ENCODE results near the gene SMIM24. TPM values are rescaled to one million over a fixed set of nuclear protein-coding genes. Genes with fewer than 3 reads are reported as not detected.
"Not testable (repeated sequence)": the region's sequence is repeated elsewhere in the genome, so short reads cannot be mapped to it uniquely, and the experiment has no call there.

Gene SMIM24
- total RNA-seq, 1 donor from 2014 or later = not detected

DNA sequence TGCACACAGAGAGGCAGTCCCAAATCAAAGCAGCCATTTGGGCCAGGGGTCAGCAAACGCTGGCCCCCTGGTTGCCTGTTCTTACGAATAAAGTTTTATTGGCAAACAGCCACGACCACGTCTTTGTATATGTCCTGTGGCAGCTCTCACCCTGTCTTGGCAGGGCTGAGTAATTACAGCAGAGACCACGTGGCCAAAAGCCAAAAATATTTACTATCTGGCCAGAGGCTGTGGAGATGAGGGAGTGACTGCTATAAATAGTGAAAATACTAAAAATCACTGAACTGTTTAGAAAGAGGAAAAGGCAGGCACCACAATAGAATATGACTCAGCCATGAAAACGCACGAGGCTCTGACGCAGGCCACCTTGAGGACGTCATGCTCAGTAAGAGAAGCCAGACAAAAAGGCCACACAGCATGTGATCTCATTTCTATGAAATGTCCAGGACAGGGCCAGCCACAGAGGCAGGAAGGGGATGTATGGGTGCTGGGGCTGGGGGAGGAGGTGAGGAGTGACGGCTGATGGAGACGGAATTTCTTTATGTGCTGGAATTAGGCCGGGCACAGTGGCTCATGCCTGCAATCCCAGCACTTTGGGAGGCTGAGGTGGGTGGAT lies 29.4 kb downstream of the SMIM24 start:
- ATAC-seq = peak; percentile 75
- DNase-seq (ENCODE audit: missing footprints) = no peak
- intact Hi-C loops (cut with DNase I) = no loop called here

DNA sequence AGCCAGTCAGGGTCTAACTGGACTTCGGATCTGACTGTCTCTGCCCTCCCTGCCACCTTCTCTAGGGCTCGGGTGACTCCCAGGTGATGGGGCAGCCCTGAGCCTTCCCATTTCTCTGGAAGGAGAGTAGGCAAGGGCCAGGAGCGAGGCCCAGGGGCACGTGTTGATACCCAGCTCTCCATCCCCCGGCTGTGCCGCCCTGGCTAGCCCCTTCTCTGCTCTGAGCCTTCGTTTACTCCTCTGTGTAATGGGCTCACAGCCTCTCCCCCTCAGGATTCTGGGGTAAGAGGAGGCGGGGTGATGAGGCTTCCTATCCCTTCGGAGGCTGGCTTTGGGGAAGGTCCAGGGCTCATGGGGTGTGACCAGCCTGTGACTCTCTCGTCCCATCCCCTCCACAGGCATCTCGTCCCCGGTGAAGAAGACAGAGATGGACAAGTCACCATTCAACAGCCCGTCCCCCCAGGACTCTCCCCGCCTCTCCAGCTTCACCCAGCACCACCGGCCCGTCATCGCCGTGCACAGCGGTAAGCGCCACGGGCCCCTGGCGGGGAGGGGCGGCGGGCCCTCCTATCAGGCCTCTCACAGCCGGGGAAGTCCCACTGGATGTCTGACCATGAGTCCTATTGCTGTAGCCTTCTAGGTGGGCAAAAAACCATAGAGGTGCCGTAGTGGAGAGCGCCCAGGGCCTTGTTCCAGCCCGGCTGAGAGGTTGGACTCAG lies 31.6 kb downstream of the SMIM24 start:
- no peak for ATAC-seq
- intact Hi-C loops (cut with DNase I) = no loop called here

DNA sequence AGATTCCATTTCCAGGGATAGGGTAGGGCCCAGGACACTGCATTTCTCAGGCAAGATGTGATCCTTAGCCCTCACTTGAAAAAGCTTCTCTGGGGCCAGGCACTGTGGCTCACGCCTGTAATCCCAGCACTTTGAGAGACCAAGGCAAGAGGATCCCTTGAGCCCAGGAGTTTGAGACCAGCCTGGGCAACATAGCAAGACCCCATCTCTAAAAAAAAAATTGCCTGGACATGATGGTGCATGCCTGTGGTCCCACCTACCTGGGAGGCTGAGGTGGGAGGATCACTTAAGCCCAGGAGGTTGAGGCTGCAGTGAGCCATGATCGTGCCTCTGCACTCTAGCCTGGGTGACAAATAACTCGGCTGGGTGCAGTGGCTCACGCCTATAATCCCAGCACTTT lies 33.7 kb downstream of the SMIM24 start:
- ATAC-seq; intact Hi-C loops (cut with DNase I); DNase-seq (ENCODE audit: missing footprints): not testable (repeated sequence)

More for the DNA sequence above, 31.6 kb downstream of the SMIM24 start:
- DNase-seq (ENCODE audit: missing footprints) = no peak

DNA sequence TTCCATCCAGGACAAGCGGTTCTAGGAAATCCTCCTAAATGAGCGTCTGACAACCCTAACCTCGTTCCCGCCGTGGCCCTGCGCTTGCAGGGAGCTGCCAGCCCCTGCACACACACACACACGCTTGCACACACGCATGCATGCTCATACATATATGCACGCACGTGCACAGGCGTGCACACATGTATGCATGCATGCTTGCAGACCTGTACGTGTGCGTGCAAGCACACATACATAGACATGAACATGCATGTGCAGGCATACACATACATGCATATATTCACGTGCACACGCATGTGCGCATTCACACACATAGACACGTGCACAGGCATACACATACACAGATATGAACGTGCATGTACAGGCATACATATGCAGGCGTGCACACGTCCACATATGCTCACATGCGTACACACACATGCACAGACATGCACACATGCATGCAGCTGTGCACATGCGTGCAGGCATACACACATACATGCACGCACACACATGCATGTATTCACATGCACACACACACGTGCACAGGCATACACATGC lies 35.6 kb downstream of the SMIM24 start:
- no peak for ATAC-seq
- intact Hi-C loops (cut with DNase I) = no loop called here
- DNase-seq (ENCODE audit: missing footprints) = no peak

DNA sequence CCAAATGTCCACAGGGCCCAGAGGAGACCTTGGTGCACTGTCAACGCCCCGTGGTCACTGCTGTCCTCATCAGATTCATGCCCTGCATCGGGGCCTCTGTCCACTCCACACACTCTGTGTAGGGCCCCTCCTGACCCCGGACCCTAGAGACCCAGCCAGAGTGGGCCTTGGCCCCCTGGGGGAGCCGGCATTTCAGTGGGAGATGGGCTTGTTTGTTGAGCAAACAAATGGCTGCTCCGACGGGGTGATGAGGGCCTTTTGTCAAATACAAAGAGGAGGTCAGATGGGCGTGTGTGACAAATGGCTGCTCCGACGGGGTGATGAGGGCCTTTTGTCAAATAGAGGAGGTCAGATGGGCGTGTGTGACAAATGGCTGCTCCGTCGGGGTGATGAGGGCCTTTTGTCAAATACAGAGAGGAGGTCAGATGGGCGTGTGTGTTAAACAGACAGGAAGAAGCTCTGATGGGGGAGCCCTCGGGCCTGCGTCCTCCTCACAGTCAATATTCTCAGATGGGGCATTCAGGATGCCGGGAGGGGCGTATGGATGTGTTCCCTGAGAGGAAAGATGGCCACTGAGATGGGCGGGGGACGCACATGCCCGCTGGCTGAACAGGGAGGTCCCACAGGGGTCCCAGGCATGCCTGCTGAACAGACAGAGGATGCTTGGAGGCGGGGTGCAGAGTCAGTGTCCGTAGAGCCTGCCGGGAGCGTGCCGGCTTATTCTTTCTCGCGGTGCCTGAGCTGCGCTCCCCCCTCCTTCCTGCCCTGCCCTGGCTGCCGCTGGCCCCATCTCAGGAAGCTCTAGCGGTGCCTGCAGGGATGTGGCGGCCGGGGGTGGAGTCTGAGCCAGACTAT lies 36.3 kb downstream of the SMIM24 start:
- peak; percentile 82 for DNase-seq (ENCODE audit: missing footprints)
- intact Hi-C loops (cut with DNase I) = no loop called here
- peak; percentile 66 for ATAC-seq

DNA sequence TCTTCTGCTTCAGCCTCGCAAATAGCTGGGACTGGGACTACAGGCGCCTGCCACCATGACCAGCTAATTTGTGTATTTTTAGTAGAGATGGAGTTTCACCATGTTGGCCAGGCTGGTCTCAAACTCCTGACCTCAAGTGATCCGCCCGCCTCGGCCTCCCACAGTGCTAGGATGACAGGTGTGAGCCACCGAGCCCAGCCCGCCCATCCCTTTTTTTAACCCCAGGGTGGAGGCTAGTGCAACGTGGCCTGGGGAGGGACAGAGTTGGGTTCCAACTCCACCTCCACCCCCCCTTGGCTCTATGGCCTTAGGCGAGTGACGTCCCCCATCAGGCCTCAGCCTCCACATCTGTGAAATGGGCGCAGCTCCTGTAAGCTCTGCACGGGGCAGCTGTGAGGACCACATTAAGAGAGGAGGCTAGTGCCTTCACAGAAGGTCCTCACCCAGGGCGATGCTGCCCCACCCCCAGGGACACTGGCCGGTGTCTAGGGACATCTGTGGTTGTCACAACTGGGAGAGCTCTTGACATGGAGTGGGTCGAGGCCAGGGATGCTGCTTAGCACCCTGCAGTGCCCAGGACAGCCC lies 37.7 kb downstream of the SMIM24 start:
- intact Hi-C loops (cut with DNase I) = no loop called here
- ATAC-seq (no peak), DNase-seq (ENCODE audit: missing footprints) (no peak)

DNA sequence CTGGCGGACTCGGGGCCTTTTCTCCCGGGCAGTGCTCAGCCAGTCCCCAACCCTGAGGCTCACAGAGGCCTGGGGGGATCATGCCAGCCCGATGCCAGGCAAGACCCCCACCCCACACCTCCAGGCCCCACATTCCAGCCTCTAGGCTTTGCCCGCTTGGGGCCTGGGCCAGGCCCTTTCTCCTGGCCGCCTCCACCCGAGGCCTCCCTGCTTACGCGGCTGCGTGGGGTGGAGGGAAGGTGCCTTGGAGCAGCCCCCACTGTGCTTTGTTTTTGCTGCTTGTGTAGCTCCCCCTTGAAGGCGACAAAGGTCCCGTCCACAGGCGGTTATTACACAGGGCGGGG lies 38.4 kb downstream of the SMIM24 start:
- intact Hi-C loops (cut with DNase I) = no loop called here
- ATAC-seq = no peak
- DNase-seq (ENCODE audit: missing footprints) = no peak

DNA sequence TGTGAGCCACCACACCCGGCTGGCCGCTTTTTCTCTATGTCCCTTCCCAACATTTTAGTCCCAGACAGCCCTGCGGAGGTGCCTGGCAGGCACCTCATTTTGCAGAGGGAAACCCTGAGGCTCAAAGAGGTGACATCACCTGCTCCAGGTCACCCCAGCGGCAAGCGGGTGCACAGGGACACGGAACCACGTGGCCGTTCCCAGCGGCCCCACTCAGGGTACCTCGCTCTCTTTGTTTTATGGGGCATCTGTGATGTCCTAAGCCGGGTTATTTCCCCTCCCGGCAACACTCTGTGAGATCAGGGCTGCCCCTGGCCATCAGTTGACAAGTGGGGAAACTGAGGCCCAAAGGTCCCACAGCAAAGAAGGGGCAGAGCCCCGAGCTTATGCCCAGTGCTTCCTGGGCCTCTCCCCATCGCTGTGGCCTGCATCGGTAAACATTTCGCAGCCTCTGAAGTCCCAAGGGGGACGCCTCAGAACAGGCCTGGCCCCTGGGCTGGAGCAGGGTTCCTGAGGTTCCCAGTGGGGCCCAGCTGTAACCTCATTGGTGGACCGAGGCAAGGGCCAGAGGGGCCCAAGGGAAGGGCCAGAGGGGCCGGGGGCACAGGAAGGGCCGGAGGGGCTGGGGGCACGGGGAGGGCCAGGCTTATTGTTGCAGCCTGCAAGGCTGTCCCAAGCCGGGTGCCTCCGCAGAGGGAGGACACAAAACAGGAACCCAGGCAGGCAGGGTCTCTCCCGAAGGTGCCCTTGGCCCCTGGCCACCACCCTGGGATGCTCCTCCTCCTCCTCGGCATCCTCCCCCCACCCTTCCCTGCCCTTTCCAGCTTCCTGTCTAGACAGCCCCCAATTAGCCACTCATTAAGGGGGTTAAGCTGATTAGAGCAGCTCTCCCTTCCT lies 39.0 kb downstream of the SMIM24 start:
- intact Hi-C loops (cut with DNase I) = no loop called here
- DNase-seq (ENCODE audit: missing footprints) (no peak), ATAC-seq (no peak)

DNA sequence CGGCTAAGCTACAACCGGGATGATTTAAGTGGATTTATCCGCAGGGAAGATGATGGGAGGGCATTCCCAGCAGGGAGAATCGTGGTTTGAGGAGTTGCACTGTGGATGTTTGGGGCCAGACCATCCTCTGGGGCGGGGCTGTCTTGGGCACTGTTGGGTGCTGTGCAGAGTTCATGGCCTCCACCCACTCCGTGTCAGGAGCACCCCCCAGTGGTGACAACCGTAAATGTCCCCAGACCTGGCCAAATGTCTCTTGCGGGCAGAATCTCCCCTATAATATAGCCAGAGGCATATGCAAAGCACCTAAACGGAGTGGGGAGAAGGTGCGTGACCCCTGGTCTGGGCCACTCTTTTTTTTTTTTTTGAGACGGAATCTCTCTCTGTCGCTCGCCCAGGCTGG lies 40.2 kb downstream of the SMIM24 start:
- DNase-seq (ENCODE audit: missing footprints) (peak; percentile 80), ATAC-seq (peak; percentile 47)
- intact Hi-C loops (cut with DNase I) = no loop called here

DNA sequence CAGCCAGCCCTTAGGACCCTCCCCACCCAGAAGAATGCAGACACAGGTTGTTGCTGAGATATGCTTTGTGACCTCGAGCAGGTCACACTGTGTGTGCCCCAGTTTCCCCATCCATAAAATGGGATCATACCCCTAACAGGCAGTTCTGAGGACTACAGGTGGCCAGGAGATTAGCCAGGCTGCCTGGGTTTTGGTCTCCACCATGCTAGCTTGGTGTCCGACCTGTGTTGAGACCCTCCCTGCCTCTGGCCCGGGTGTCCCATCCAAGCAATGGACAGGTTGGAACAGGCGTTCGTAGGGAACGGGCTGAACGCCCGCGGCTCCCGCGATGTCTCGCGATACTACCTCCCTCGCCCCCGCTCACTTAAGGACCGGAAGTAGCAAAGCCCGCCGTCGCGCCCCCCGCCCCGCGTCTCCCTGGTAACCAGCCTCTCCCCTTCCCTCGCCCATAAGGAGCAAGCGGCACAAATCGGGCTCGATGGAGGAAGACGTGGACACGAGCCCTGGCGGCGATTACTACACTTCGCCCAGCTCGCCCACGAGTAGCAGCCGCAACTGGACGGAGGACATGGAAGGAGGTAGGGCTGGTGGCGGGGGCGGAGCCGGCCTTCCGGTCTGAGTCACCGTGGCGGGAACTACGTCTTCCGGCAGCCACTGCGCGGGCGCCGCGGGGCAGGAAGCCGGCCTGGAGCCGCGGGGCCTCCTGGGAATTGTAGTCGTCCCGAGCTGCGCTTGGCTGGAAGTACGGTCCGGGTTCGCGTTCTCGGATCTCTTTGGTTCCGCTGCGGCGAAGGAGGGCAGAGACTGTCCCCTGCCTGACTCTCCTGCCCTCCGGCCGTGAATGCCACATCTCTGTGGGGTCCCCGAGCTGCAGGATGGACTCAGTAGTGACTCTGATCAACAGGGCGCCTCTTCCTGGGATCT lies 45.4 kb downstream of the SMIM24 start:
- DNase-seq (ENCODE audit: missing footprints) (peak; percentile 98), ATAC-seq (peak; percentile 94)
- intact Hi-C loops (cut with DNase I) = loop anchor here (2.0 to 5.0 kb wide), 2 partner anchors 24 to 108 kb away; no protein-coding TSS in a partner anchor

DNA sequence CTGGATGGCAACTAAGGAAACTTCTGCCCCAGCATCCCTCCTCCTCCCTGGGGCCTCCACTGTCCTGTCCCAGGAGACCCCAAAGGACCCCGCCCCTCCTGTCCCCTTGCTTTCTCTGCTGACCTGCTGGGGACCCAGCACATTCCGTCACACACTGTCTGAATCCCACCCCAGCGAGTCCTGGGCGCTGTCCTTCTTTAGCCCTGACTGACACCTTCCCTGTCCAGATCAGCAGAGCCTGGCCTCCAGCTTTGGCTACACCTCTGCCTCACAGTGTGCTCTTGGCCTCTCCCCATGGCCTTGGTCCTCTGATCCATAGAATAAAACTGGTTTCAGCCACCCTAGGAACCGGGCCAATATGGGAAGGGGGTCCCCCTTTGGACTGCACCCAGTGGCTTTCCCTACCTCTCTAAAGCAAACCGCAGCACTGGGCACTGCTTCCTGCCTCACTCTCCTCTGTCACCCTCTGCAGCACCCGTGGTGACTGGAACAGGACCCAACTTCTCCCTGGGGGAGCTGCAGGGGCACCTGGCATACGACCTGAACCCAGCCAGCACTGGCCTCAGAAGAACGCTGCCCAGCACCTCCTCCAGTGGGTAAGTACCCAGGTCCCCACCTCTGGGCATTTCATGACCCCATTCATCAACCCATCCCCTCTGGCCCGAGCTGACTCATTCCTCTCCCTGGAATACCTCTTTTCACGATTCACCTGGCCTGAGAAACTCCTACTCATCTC lies 46.4 kb downstream of the SMIM24 start:
- ATAC-seq = no peak
- intact Hi-C loops (cut with DNase I) = loop anchor here (2.0 to 5.0 kb wide), 2 partner anchors 25 to 107 kb away; no protein-coding TSS in a partner anchor
- DNase-seq (ENCODE audit: missing footprints) = no peak

DNA sequence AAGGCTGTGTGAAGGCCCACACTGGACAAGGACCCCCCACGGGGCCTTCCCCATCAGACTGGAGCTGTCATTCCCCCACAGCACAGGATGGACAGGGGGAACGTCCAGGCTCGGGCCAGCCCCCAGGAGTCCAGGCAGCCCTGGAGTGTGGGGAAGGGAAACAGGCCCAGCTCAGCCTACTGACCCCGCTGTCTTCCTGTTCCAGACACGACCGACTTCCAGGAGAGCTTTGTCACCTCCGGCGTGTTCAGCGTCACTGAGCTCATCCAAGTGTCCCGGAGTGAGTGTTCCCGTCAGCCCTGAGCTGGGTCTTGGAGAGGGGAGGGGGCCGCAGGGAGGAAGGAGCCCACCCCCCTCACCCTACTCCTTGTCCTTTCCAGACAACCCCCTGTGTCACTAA lies 47.0 kb downstream of the SMIM24 start:
- intact Hi-C loops (cut with DNase I) = loop anchor here (5.0 kb wide), 1 partner anchor 106 kb away; no protein-coding TSS in a partner anchor
- DNase-seq (ENCODE audit: missing footprints) (no peak), ATAC-seq (no peak)

DNA sequence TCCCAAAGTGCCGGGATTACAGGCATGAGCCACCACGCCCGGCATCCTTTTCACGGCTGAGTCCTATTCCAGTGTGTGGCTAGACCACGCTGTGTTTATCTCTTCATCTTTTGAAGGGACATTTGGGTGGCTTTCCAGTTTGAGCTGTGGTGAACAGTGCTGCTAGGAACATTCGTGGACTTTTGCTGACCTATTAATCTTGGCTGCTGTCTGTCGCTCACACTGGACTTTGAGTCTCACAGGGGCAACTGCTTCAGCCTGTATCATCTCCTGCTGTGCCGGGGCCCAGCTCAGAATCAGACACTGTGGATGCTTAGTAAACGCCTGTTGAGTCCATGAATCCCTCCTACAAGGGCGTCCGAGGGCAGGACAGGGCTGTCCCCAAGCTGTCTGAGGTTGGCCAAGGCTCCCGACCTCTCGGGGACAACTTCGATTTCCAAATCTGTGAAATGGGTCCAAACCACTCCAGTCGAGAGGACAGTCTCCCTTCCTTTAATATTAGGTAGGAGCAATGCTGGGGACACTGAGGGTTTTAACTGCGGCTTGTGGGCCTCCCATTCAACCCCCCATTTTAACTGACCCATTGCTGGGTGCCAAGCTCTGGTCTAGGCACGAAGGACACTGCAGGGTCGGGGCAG lies 48.4 kb downstream of the SMIM24 start:
- ATAC-seq (no peak), DNase-seq (ENCODE audit: missing footprints) (no peak)
- intact Hi-C loops (cut with DNase I) = loop anchor here (5.0 kb wide), 1 partner anchor 105 kb away; no protein-coding TSS in a partner anchor

DNA sequence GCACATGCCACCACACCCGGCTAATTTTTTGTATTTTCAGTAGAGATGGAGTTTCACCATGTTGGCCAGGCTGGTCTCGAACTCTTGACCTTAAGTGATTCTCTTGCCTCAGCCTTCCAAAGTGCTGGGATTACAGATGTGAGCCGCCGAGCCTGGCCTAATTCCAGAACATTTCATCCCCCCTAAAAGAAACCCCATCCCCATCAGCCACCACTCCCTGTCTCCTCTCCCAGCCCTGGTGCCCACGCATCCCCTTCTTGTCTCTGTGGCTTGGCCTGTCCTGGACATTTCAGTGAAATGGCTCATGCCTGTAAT lies 50.0 kb downstream of the SMIM24 start:
- intact Hi-C loops (cut with DNase I) = loop anchor here (5.0 kb wide), 1 partner anchor 103 kb away; no protein-coding TSS in a partner anchor
- not testable (repeated sequence) for ATAC-seq

DNA sequence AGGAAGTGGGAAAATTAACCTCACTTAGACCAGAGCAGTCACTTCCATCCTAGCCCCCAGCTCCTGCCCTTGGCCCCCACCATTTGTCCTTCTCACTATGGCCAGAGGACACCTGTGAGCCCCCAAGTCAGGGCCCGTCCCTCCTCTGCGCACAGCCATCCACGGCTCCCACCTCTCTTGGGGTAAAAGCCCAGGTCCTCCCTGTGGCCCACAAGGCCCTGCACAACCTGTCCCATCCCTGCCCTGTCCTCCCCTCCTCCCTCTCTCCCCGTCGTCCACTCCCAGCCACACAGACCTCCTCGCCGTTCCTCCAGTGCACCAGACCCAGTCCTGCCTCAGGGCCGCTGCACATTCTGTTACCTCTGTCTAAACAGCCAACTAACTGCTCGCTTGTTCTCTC lies 53.9 kb downstream of the SMIM24 start:
- intact Hi-C loops (cut with DNase I) = no loop called here
- ATAC-seq (no peak), DNase-seq (ENCODE audit: missing footprints) (no peak)

More for the DNA sequence above, 50.0 kb downstream of the SMIM24 start:
- not testable (repeated sequence) for DNase-seq (ENCODE audit: missing footprints)
